ENCODE data around the gene MFSD2B.

DNA sequence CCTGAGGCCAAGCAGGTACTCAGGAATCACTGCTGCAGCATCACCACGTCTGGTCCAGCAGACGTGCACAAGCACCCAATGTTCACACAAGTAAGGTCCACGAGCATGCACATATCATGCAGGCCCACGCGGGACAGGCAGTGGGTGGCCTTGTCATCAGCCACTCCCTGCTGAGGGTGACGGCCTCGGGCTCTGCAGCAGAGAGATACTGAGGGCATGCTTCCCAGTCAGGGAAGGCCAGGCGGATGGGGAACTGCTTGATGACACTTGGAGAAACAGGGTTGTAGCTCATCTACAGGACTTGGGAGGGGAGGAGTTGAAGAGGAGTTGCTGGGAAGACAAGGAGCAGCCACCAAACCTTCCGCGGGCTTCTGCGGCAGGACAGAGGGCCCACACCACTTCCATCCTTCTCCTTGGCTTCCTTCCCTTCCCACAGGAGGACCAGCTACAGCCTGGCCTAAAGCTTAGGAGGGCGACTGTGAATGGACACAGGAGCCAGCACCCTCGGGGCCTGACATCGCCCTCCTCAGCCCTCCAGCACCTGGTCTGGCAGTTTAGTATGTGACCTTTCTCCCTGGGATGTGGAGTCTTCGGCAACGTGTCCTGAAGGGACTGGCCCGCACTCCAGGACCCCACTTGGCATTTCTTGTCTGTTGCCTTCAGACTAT, 15.2 kb downstream of the MFSD2B start:
- TF ChIP-seq, protein P1, sequence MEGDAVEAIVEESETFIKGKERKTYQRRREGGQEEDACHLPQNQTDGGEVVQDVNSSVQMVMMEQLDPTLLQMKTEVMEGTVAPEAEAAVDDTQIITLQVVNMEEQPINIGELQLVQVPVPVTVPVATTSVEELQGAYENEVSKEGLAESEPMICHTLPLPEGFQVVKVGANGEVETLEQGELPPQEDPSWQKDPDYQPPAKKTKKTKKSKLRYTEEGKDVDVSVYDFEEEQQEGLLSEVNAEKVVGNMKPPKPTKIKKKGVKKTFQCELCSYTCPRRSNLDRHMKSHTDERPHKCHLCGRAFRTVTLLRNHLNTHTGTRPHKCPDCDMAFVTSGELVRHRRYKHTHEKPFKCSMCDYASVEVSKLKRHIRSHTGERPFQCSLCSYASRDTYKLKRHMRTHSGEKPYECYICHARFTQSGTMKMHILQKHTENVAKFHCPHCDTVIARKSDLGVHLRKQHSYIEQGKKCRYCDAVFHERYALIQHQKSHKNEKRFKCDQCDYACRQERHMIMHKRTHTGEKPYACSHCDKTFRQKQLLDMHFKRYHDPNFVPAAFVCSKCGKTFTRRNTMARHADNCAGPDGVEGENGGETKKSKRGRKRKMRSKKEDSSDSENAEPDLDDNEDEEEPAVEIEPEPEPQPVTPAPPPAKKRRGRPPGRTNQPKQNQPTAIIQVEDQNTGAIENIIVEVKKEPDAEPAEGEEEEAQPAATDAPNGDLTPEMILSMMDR (IDR thresholded peaks at IDR 0.05; ENCODE audit: extremely low read depth in 1 of 2, insufficient read depth in 1 of 2, low read depth in 1 of 2, low read length in 2 of 2), result no peak
- TF ChIP-seq POLR2AphosphoS5 (IDR thresholded peaks at IDR 0.05; ENCODE audit: insufficient read depth, low read depth, low read length) (no peak), POLR2A (IDR thresholded peaks at IDR 0.05; ENCODE audit: low read depth, low read length) (no peak), EZH2 (IDR thresholded peaks at IDR 0.05; ENCODE audit: borderline replicate concordance, low read depth, low read length, severe bottlenecking) (no peak), FOS (IDR thresholded peaks at IDR 0.05; ENCODE audit: borderline replicate concordance, insufficient read depth, low read length) (no peak), GATA2 (IDR thresholded peaks at IDR 0.05; ENCODE audit: insufficient read depth, insufficient read length, low read depth, low read length) (no peak), JUN (IDR thresholded peaks at IDR 0.05; ENCODE audit: borderline replicate concordance, insufficient read depth, insufficient read length, low read depth) (no peak)
- TF ChIP-seq, protein P2, sequence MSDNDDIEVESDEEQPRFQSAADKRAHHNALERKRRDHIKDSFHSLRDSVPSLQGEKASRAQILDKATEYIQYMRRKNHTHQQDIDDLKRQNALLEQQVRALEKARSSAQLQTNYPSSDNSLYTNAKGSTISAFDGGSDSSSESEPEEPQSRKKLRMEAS (IDR thresholded peaks at IDR 0.05; ENCODE audit: insufficient read depth, insufficient read length), result no peak
